Vagina (tissue), 2 donors: Measurements from ENCODE around the gene MAPRE3. TPM values are rescaled to one million over a fixed set of nuclear protein-coding genes. Genes with fewer than 3 reads are reported as not detected.
A peak's percentile ranks its signal among the peaks of the same experiment; 100 is the strongest.

Source experiments
- DNase-seq, 2 donors: peaks; one replicate each; pipeline ENCODE4 v3.0.0-alpha.2; 2017; ENCODE audit errors: extremely low spot score in 2 of 2
- H3K27ac ChIP-seq: fragments of 200-600 bp; sonication (generic); one replicate; pipeline ENCODE4 v1.5.1; 2019
- H3K27me3 ChIP-seq: fragments of 200-600 bp; sonication (generic); one replicate; pipeline ENCODE4 v1.5.1; 2019
- H3K36me3 ChIP-seq, 2 donors: fragments of 200-600 bp; sonication (generic); one replicate each; pipeline ENCODE4 v1.5.1; 2017 to 2019
- H3K4me1 ChIP-seq: fragments of 200-600 bp; sonication (generic); one replicate; pipeline ENCODE4 v1.5.1; 2019
- H3K4me3 ChIP-seq, 2 donors: fragments of 200-600 bp; sonication (generic); 1 replicate in 1 of 2; 2 replicates in 1 of 2; pipeline ENCODE4 v1.5.1; 2016 to 2019
- H3K9me3 ChIP-seq: fragments of 200-600 bp; sonication (generic); one replicate; pipeline ENCODE4 v1.5.1; 2019
- POLR2A ChIP-seq, 2 donors: fragments of 450-650 bp; IDR thresholded peaks; one replicate each; pipeline ENCODE4 v1.6.1; 2017; ENCODE audit warnings: antibody characterized with exemption in 2 of 2, mild to moderate bottlenecking in 2 of 2, moderate library complexity in 2 of 2
- POLR2AphosphoS5 ChIP-seq, 2 donors: sonication (generic); formaldehyde crosslinking; IDR thresholded peaks; one replicate each; pipeline ENCODE4 v1.9.0; 2017; ENCODE audit warnings: antibody characterized with exemption in 2 of 2, mild to moderate bottlenecking in 2 of 2, low read depth in 1 of 2; ENCODE audit not compliant: insufficient read depth in 1 of 2
- intact Hi-C: fragments of 100-400 bp; cut with DNase I; formaldehyde crosslinking; loops from one replicate; pipeline ENCODE4 v1.15.1; 2023
- total RNA-seq: library from RNA; depleted of rRNA; stranded (reverse); fragments of >200 nt; gene quantifications from one replicate; pipeline ENCODE4 v1.2.3, GENCODE V29; 2016
- TF ChIP-seq, protein P1 (sequence below), 3 experiments: fragments of 450-650 bp in 2 of 3; fragments of 200-600 bp in 1 of 3; sonication (generic) in 1 of 3; IDR thresholded peaks; one replicate each; pipeline ENCODE4 v1.5.1; 2017 to 2019; ENCODE audit warnings: antibody characterized with exemption in 3 of 3, mild to moderate bottlenecking in 2 of 3, moderate library complexity in 2 of 3

MAPRE3 gene
- total RNA-seq, 1 donor from 2014 or later = 20.6 TPM

DNA sequence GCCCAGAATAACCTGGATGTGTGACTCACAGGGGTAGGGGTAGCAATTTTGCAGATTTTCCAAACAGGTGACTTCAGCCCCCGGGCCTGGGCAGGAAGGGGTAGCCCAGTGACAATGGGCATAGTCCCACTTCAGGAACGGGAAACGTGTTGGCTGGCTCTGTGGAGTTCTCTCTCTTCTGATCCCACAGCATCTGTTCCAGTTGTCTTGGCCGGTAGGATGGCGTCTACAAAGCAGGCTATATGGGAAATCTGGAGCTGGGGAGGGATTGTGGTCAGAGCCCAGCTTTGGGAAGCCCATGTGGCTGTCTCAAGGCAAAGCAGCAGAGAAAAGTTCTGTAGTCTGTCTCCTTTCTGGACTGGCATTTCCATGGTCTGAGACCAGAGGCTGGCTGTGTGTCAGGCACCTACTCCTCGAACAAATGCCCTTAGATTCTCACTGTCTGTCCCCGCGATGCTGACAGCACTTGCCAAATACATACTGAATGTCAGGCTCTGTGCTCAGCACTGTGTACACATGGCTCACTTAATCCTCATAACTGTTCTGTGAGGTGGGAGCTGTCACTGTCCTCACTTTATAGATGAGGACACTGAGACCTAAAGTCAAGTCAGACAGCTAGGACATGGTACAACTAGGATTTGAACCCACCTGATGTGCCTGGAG is 44.5 kb downstream of the MAPRE3 start:
- Histone ChIP-seq H3K9me3 (no peaks in the 10 kb centered on the region), H3K4me3 (no peak overlapping the region), H3K36me3 (no peaks in the 10 kb centered on the region), H3K27me3 (no peaks in the 10 kb centered on the region), H3K4me1 (peaks cover 14% of the 10 kb centered on the region), H3K27ac (no peak overlapping the region)
- no peak for DNase-seq
- TF ChIP-seq, protein P1, sequence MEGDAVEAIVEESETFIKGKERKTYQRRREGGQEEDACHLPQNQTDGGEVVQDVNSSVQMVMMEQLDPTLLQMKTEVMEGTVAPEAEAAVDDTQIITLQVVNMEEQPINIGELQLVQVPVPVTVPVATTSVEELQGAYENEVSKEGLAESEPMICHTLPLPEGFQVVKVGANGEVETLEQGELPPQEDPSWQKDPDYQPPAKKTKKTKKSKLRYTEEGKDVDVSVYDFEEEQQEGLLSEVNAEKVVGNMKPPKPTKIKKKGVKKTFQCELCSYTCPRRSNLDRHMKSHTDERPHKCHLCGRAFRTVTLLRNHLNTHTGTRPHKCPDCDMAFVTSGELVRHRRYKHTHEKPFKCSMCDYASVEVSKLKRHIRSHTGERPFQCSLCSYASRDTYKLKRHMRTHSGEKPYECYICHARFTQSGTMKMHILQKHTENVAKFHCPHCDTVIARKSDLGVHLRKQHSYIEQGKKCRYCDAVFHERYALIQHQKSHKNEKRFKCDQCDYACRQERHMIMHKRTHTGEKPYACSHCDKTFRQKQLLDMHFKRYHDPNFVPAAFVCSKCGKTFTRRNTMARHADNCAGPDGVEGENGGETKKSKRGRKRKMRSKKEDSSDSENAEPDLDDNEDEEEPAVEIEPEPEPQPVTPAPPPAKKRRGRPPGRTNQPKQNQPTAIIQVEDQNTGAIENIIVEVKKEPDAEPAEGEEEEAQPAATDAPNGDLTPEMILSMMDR (IDR thresholded peaks at IDR 0.05) = no peak
- TF ChIP-seq POLR2A (IDR thresholded peaks at IDR 0.05) (no peak), POLR2AphosphoS5 (IDR thresholded peaks at IDR 0.05; ENCODE audit: insufficient read depth in 1 of 2, low read depth in 1 of 2) (no peak)
- intact Hi-C loops = no loop called here

DNA sequence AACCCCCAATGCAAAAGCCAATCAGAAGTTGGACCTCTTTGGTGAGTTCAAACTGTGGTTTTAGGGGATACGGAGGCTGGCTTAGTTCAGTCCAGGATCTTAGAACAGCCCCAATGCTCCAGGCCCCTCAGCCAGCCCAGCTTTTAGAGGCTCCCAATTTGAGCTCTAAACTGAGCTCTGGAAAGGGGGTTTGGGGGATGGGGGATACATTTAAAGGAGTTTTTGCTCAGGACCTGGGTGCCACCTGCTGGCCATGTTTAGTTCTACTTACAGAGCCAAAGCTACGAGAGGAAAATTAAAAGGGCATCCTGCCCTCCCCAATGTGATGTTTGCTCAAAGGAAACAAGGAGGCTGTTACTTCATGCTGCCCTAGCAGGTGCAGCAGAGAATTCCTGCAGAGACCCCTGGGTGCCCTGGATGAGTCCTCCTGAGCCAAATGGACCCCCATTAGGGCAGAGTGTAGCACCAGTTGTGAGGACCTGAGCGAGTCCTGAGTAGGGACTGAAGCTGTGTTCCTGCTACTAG is 46.4 kb downstream of the MAPRE3 start:
- H3K4me3 ChIP-seq = no peak overlapping the region
- TF ChIP-seq, protein P1 (IDR thresholded peaks at IDR 0.05) = peak; percentile 23 to 67 (median 49)
- no peak for TF ChIP-seq POLR2AphosphoS5 (IDR thresholded peaks at IDR 0.05; ENCODE audit: insufficient read depth in 1 of 2, low read depth in 1 of 2)
- H3K36me3 ChIP-seq = no peaks in the 10 kb centered on the region
- H3K4me1 ChIP-seq = peaks cover 31% of the 10 kb centered on the region
- no peaks in the 10 kb centered on the region for H3K9me3 ChIP-seq
- DNase-seq = no peak
- intact Hi-C loops = no loop called here
- H3K27me3 ChIP-seq = no peaks in the 10 kb centered on the region
- H3K27ac ChIP-seq = no peak overlapping the region

DNA sequence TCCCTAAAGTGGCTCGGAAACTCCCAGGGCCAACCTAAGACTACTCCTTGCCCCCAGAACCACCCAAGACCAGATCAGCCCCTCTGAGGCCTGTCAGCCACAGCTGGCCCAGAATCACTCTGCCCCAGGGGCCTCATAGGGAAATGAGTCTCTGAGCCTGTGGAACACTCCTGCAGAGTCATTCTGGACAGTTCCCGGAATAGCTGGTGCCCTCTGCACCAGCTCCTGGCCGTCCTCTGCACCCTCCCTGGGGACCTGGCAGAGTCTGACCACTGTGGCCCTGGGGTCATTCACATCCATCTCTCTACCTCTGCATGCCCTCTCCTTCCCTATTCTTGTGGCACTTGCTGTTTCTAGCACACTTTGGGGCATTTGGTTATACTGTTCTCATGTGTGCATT is 47.7 kb downstream of the MAPRE3 start:
- no peak for DNase-seq

DNA sequence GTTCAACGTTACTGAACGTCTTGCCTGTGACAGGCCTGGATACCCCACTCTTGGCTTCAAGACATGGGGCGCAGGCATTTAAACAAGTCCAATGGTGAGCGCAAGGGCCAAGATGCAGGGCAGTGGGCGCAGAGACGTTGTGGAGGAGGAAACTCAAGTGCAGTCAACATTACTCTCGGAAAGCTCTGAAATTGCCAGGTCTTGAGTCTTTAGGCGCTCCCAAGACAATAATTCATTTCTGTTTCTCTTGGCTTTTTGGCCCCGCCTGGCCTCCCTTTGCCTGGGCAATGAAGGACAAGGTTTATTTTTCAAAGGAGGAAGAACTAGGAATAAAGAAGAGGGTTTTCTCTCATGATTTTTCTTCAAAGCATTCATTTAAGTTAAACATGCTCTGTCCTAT is 49.0 kb downstream of the MAPRE3 start:
- DNase-seq = no peak
- Histone ChIP-seq H3K4me3 (no peak overlapping the region), H3K27ac (no peak overlapping the region), H3K36me3 (no peaks in the 10 kb centered on the region), H3K27me3 (no peaks in the 10 kb centered on the region), H3K4me1 (peaks cover 31% of the 10 kb centered on the region), H3K9me3 (no peaks in the 10 kb centered on the region)
- intact Hi-C loops = loop anchor here (2.0 kb wide), 1 partner anchor 55 kb away; no protein-coding TSS in a partner anchor
- TF ChIP-seq, protein P1 (IDR thresholded peaks at IDR 0.05) = no peak
- TF ChIP-seq POLR2AphosphoS5 (IDR thresholded peaks at IDR 0.05; ENCODE audit: insufficient read depth in 1 of 2, low read depth in 1 of 2) (no peak), POLR2A (IDR thresholded peaks at IDR 0.05) (no peak)

More for the DNA sequence above, 47.7 kb downstream of the MAPRE3 start:
- no peak overlapping the region for H3K27ac ChIP-seq
- H3K27me3 ChIP-seq = no peaks in the 10 kb centered on the region
- TF ChIP-seq POLR2AphosphoS5 (IDR thresholded peaks at IDR 0.05; ENCODE audit: insufficient read depth in 1 of 2, low read depth in 1 of 2) (no peak), POLR2A (IDR thresholded peaks at IDR 0.05) (no peak)
- TF ChIP-seq, protein P1 (IDR thresholded peaks at IDR 0.05) = no peak
- H3K4me3 ChIP-seq = no peak overlapping the region
- no peaks in the 10 kb centered on the region for H3K9me3 ChIP-seq
- H3K4me1 ChIP-seq = peaks cover 31% of the 10 kb centered on the region
- H3K36me3 ChIP-seq = no peaks in the 10 kb centered on the region
- intact Hi-C loops = loop anchor here (2.0 kb wide), 1 partner anchor 53 kb away; no protein-coding TSS in a partner anchor
